Mucosa of descending colon (tissue), 3 donors: ENCODE data around the gene TUBA4A. TPM values are rescaled to one million over a fixed set of nuclear protein-coding genes. Genes with fewer than 3 reads are reported as not detected.
"Not testable (repeated sequence)": the region's sequence is repeated elsewhere in the genome, so short reads cannot be mapped to it uniquely, and the experiment has no call there.

Source experiments
- ATAC-seq: fragments of 200-7000 bp; cut with Tn5 transposase; one replicate; pipeline ENCODE4 v1.9.1; 2020; ENCODE audit warnings: mild to moderate bottlenecking, moderate library complexity
- DNase-seq, 3 donors: peaks; one replicate each; pipeline ENCODE4 v3.0.0-alpha.2; 2020
- H3K36me3 ChIP-seq: fragments of 200-600 bp; one replicate; pipeline ENCODE4 v1.8.0; 2021; ENCODE audit warnings: low read depth, mild to moderate bottlenecking
- H3K4me1 ChIP-seq: fragments of 200-600 bp; one replicate; pipeline ENCODE4 v1.8.0; 2021; ENCODE audit warnings: low read depth, mild to moderate bottlenecking
- H3K4me3 ChIP-seq: fragments of 200-600 bp; one replicate; pipeline ENCODE4 v1.8.0; 2021; ENCODE audit warnings: mild to moderate bottlenecking
- H3K9me3 ChIP-seq: fragments of 200-600 bp; one replicate; pipeline ENCODE4 v1.8.0; 2021; ENCODE audit warnings: mild to moderate bottlenecking
- CTCF ChIP-seq: fragments of 200-600 bp; IDR thresholded peaks from one replicate; pipeline ENCODE4 v1.8.0; 2022; ENCODE audit warnings: antibody characterized with exemption, mild to moderate bottlenecking
- intact Hi-C, 2 donors: fragments of 100-400 bp; cut with DNase I in 1 of 2; cut with micrococcal nuclease in 1 of 2; formaldehyde crosslinking; loops; one replicate each; pipeline versions ENCODE4 v1.11.0 to v1.11.1; 2022; cut with DNase I, micrococcal nuclease
- microRNA-seq: library from miRNA; unstranded; fragments of <30 nt; microRNA quantifications from one replicate; pipeline ENCODE4, GENCODE V29; 2019
- total RNA-seq, 3 donors: library from RNA; stranded (reverse); fragmentation: NEBNext Ultra II Directional in 2 of 3; extraction: Animal tissue kit (Norgen Biotek cat#: 25700) in 2 of 3; gene quantifications; one replicate each; pipeline versions ENCODE4 v1.2.1 to v1.2.4, GENCODE V29; 2021 to 2023
- donor health status: DM: no; HTN: no; CAD: no; lungs with moderate emphysema.
- donor health status: DM: no; HTN: no; CAD: no.
- donor health status: DM: no; HTN: yes; CAD: no.

The TUBA4A gene
- total RNA-seq, 3 donors from 2014 or later, result 69.7 to 75.3 (median 75.0) TPM

GRCh38 chr2:219204425-219205164 is 49.1 kb downstream of the TUBA4A start:
- H3K36me3 ChIP-seq, result no peaks in the 10 kb centered on the region
- intact Hi-C loops, result no loop called here
- DNase-seq (no peak), ATAC-seq (no peak)
- H3K4me3 ChIP-seq, result no peak overlapping the region
- no peaks in the 10 kb centered on the region for H3K9me3 ChIP-seq
- no peak for TF ChIP-seq CTCF
- H3K4me1 ChIP-seq, result peaks cover 14% of the 10 kb centered on the region

- H3K9me3 ChIP-seq, intact Hi-C loops, ATAC-seq, H3K36me3 ChIP-seq, H3K4me3 ChIP-seq, DNase-seq, H3K4me1 ChIP-seq: not testable (repeated sequence)
Measured at GRCh38 chr2:219201331-219201730, 52.4 kb downstream of the TUBA4A start.

GRCh38 chr2:219200502-219201326 is 53.0 kb downstream of the TUBA4A start:
- H3K9me3 ChIP-seq, H3K4me1 ChIP-seq, intact Hi-C loops, ATAC-seq, DNase-seq, H3K36me3 ChIP-seq, H3K4me3 ChIP-seq: not testable (repeated sequence)

Small RNA genes within 50 kb of the gene (microRNA-seq; reads per million reads assigned to microRNA genes)
- gene MIR153-1, result not detected

Other genes starting within 250 kb of the TUBA4A start
- gene CFAP65, start 212.4 kb downstream of the TUBA4A start, total RNA-seq, result under 1 TPM; 0.09 to 0.46 (median 0.27) TPM
- gene IHH, start 193.0 kb downstream of the TUBA4A start, total RNA-seq, result 10 to 100 TPM; 31.0 to 91.2 (median 57.6) TPM
- gene NHEJ1, start 93.1 kb downstream of the TUBA4A start, total RNA-seq, result 10 to 100 TPM; 31.9 to 63.6 (median 41.7) TPM
- 10 to 100 TPM in 1 of 3 donors, 1 to 10 TPM in 2; 5.8 to 13.6 (median 7.6) TPM for gene SLC23A3, start 83.9 kb downstream of the TUBA4A start, total RNA-seq
- gene CNPPD1, start 77.0 kb downstream of the TUBA4A start, total RNA-seq, result 100 to 1,000 TPM in 2 of 3 donors, 10 to 100 TPM in 1; 90.4 to 138 (median 110) TPM
- 100 to 1,000 TPM; 110 to 159 (median 110) TPM for gene RETREG2, start 75.6 kb downstream of the TUBA4A start, total RNA-seq
- gene ZFAND2B, start 47.1 kb downstream of the TUBA4A start, total RNA-seq, result 10 to 100 TPM; 59.6 to 88.5 (median 66.0) TPM
- 10 to 100 TPM in 2 of 3 donors, 1 to 10 TPM in 1; 6.7 to 21.3 (median 10.4) TPM for gene ABCB6, start 35.0 kb downstream of the TUBA4A start, total RNA-seq
- gene ATG9A, start 24.3 kb downstream of the TUBA4A start, total RNA-seq, result 10 to 100 TPM; 51.9 to 74.3 (median 63.4) TPM
- 10 to 100 TPM; 38.6 to 65.2 (median 47.1) TPM for gene ANKZF1, start 24.1 kb downstream of the TUBA4A start, total RNA-seq
- 10 to 100 TPM in 1 of 3 donors, 1 to 10 TPM in 2; 4.2 to 10.8 (median 5.8) TPM for gene GLB1L, start 8.5 kb downstream of the TUBA4A start, total RNA-seq
- 10 to 100 TPM; 29.7 to 37.3 (median 32.7) TPM for gene STK16, start 8.4 kb downstream of the TUBA4A start, total RNA-seq
- gene TUBA4B, start 675 bp downstream of the TUBA4A start, total RNA-seq, result not detected
- 10 to 100 TPM; 61.0 to 71.0 (median 68.7) TPM for gene DNAJB2, start 25.4 kb upstream of the TUBA4A start, total RNA-seq
- 10 to 100 TPM in 1 of 3 donors, 1 to 10 TPM in 1, under 1 TPM in 1; 0.72 to 13.0 (median 1.0) TPM for gene PTPRN, start 55.5 kb upstream of the TUBA4A start, total RNA-seq
- not detected for gene RESP18, start 78.8 kb upstream of the TUBA4A start, total RNA-seq
- 100 to 1,000 TPM in 2 of 3 donors, 10 to 100 TPM in 1; 75.7 to 127 (median 125) TPM for gene DNPEP, start 134.0 kb upstream of the TUBA4A start, total RNA-seq
- gene DES, start 164.5 kb upstream of the TUBA4A start, total RNA-seq, result 1,000 to 10,000 TPM in 1 of 3 donors, 100 to 1,000 TPM in 1, 10 to 100 TPM in 1; 65.4 to 4,715 (median 359) TPM
- 100 to 1,000 TPM in 1 of 3 donors, 10 to 100 TPM in 1, 1 to 10 TPM in 1; 7.9 to 242 (median 22.2) TPM for gene SPEG, start 180.9 kb upstream of the TUBA4A start, total RNA-seq
- 10 to 100 TPM; 33.6 to 52.6 (median 43.6) TPM for gene GMPPA, start 245.0 kb upstream of the TUBA4A start, total RNA-seq